ENCODE data around the gene TANC1. TPM values are rescaled to one million over a fixed set of nuclear protein-coding genes. Genes with fewer than 3 reads are reported as not detected.

The TANC1 gene
- polyA plus RNA-seq, 2 of the 4 experiments (the other 2 are of a cell fraction), result 9.2 to 21.2 TPM

GRCh38 chr2:159003555-159003954, 35.1 kb downstream of the TANC1 start:
- DNase-seq (ENCODE audit: low read depth in 1 of 2, low spot score in 1 of 2) (no peak), ATAC-seq (no peak), FAIRE-seq (no peak)
- ChIA-PET POLR2A (no interaction called here), CTCF (interaction anchor here (1.0 kb wide), 1 partner anchor 89 kb away, joined by 3 read pairs; no protein-coding TSS in a partner anchor)
- no peaks in the 10 kb centered on the region for H3K9me3 ChIP-seq
- TF ChIP-seq POLR2A (IDR thresholded peaks at IDR 0.05; ENCODE audit: low read length) (no peak), RARB (CRISPR knock-in tag; IDR thresholded peaks at IDR 0.05) (no peak), REST (IDR thresholded peaks at IDR 0.05) (no peak), E2F6 (IDR thresholded peaks at IDR 0.05; ENCODE audit: borderline replicate concordance, low read depth) (no peak), ZFP36 (IDR thresholded peaks at IDR 0.05; ENCODE audit: borderline replicate concordance, partially characterized antibody) (no peak), CBX2 (IDR thresholded peaks at IDR 0.05; ENCODE audit: borderline replicate concordance, low read depth) (no peak), PBX3 (IDR thresholded peaks at IDR 0.05) (no peak), MAFK (IDR thresholded peaks at IDR 0.05; ENCODE audit: partially characterized antibody) (no peak), POLR2AphosphoS2 (conservative IDR thresholded peaks at IDR 0.05; ENCODE audit: low read length) (no peak), HDAC2 (IDR thresholded peaks at IDR 0.05) (no peak), BCL3 (IDR thresholded peaks at IDR 0.05) (no peak)
- no peak overlapping the region for H3K4me3 ChIP-seq
- WGBS (ENCODE audit: missing lambda C conversion rate), result 96% methylated on average over 13 of the region's 13 CpGs
- H3K4me1 ChIP-seq, result peaks cover 40% of the 10 kb centered on the region
- no peak overlapping the region for H3K27ac ChIP-seq
- H3K4me2 ChIP-seq, result no peak overlapping the region

GRCh38 chr2:159004849-159005248, 36.4 kb downstream of the TANC1 start:
- ATAC-seq, result no peak
- TF ChIP-seq ZFP36 (IDR thresholded peaks at IDR 0.05; ENCODE audit: borderline replicate concordance, partially characterized antibody) (no peak), MYC (IDR thresholded peaks at IDR 0.05; ENCODE audit: borderline replicate concordance, low read length) (no peak), CBX8 (IDR thresholded peaks at IDR 0.05) (no peak), POLR2A (IDR thresholded peaks at IDR 0.05; ENCODE audit: low read length) (no peak), HEYL (CRISPR knock-in tag; IDR thresholded peaks at IDR 0.05) (no peak), MAZ (IDR thresholded peaks at IDR 0.05; ENCODE audit: borderline replicate concordance, low read depth, low read length) (no peak), BCL3 (IDR thresholded peaks at IDR 0.05) (no peak), HOXB13 (CRISPR knock-in tag; IDR thresholded peaks at IDR 0.05; ENCODE audit: low read depth) (no peak), HMGXB4 (CRISPR knock-in tag; IDR thresholded peaks at IDR 0.05; ENCODE audit: borderline replicate concordance) (no peak), GATA3 (IDR thresholded peaks at IDR 0.05; ENCODE audit: borderline replicate concordance) (no peak)

More at GRCh38 chr2:159004849-159005248, 36.4 kb downstream of the TANC1 start:
- 94% methylated on average over 6 of the region's 6 CpGs for WGBS (ENCODE audit: missing lambda C conversion rate)
- peaks cover 28% of the 10 kb centered on the region for H3K4me1 ChIP-seq
- CTCF ChIA-PET, result no interaction called here
- no peak overlapping the region for H3K27ac ChIP-seq
- no peak for DNase-seq (ENCODE audit: low read depth in 1 of 2, low spot score in 1 of 2)
- POLR2A ChIA-PET, result no interaction called here
- no peak overlapping the region for H3K4me3 ChIP-seq
- no peak for FAIRE-seq
- no peak overlapping the region for H3K4me2 ChIP-seq
- H3K9me3 ChIP-seq, result no peaks in the 10 kb centered on the region

Measured in A549 (cell line).